Body of pancreas (tissue), 4 donors: Measurements from ENCODE around the gene ELAVL1. TPM values are rescaled to one million over a fixed set of nuclear protein-coding genes. Genes with fewer than 3 reads are reported as not detected.

ENCODE experiments used
- ATAC-seq: fragments of 150-250 bp; one replicate; pipeline ENCODE4 v1.9.1; 2016
- DNase-seq, 4 donors: peaks; one replicate each; pipeline ENCODE4 v3.0.0-alpha.2; 2019
- H3K27ac ChIP-seq, 4 donors: fragments of 200-600 bp; sonication (generic); 1 replicate in 3 of 4; 2 replicates in 1 of 4; pipeline versions ENCODE4 v1.5.1 to v1.6.1; 2016 to 2019; ENCODE audit warnings: mild to moderate bottlenecking in 1 of 4, mixed read lengths in 1 of 4, moderate library complexity in 1 of 4
- H3K27me3 ChIP-seq, 2 donors: fragments of 200-600 bp; sonication (generic); one replicate each; pipeline ENCODE4 v1.6.0; 2016; ENCODE audit warnings: mild to moderate bottlenecking in 1 of 2
- H3K36me3 ChIP-seq, 2 donors: fragments of 200-600 bp; sonication (generic); replicated peaks in 1 of 2; 2 replicates each; pipeline ENCODE4 v1.5.1; 2016; ENCODE audit warnings: low read depth in 2 of 2; ENCODE audit not compliant: insufficient read depth in 1 of 2
- H3K4me1 ChIP-seq: fragments of 200-600 bp; sonication (generic); one replicate; pipeline ENCODE4 v1.6.0; 2016
- H3K4me3 ChIP-seq, 2 donors: fragments of 200-600 bp; sonication (generic); 1 replicate in 1 of 2; 2 replicates in 1 of 2; pipeline ENCODE4 v1.5.1; 2016 to 2019
- H3K9me3 ChIP-seq, 3 donors: fragments of 200-600 bp; sonication (generic); 1 replicate in 2 of 3; 2 replicates in 1 of 3; pipeline ENCODE4 v1.5.1; 2016
- POLR2A ChIP-seq, 3 donors: fragments of 450-650 bp; IDR thresholded peaks; one replicate each; pipeline ENCODE4 v1.6.1; 2016; ENCODE audit warnings: antibody characterized with exemption in 3 of 3, mild to moderate bottlenecking in 2 of 3
- WGBS, 2 donors: methylation state at CpG; one replicate each; pipeline ENCODE4 v1.1.5; 2017; 5-methylcytosine and 5-hydroxymethylcytosine counted together
- intact Hi-C: fragments of 100-400 bp; cut with DNase I; formaldehyde crosslinking; loops from one replicate; pipeline ENCODE4 v1.15.1; 2023
- total RNA-seq, 2 donors: library from RNA; depleted of rRNA; stranded (reverse); fragments of >200 nt; gene quantifications; one replicate each; pipeline ENCODE4 v1.1.0, GENCODE V29; 2016
- TF ChIP-seq, protein P1 (sequence below), 7 experiments: fragments of 450-650 bp in 4 of 7; fragments of 200-600 bp in 3 of 7; sonication (generic) in 3 of 7; IDR thresholded peaks; one replicate each; pipeline ENCODE4 v1.5.1; 2016 to 2019; ENCODE audit warnings: antibody characterized with exemption in 7 of 7

The ELAVL1 gene
- total RNA-seq, 2 donors from 2014 or later, result 9.3 to 15.8 TPM

DNA sequence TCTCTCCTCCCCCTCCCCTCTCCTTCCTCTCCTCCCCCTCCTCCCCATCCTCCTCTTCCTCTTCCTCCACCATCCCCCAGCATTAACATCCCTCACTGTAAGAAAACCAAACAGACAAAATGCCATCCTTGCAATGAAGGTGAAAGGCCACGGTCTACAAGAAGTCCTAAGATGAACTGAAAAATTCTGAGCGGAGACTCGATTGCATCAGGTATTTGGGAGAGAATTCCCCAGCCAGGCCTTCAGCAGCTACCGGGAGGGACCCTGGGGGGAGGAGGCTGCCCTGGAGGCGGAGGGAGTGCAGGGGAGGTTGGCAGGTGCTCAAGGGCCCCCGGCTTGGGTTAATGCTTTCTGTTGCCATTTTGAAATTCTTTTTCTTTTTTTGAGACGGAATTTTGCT, 51.9 kb downstream of the ELAVL1 start:
- Histone ChIP-seq H3K9me3 (no peaks in the 10 kb centered on the region), H3K27ac (no peak overlapping the region), H3K4me3 (no peak overlapping the region), H3K4me1 (no peaks in the 10 kb centered on the region), H3K27me3 (no peaks in the 10 kb centered on the region), H3K36me3 (no peaks in the 10 kb centered on the region)
- ATAC-seq (no peak), DNase-seq (no peak)
- TF ChIP-seq, protein P1, sequence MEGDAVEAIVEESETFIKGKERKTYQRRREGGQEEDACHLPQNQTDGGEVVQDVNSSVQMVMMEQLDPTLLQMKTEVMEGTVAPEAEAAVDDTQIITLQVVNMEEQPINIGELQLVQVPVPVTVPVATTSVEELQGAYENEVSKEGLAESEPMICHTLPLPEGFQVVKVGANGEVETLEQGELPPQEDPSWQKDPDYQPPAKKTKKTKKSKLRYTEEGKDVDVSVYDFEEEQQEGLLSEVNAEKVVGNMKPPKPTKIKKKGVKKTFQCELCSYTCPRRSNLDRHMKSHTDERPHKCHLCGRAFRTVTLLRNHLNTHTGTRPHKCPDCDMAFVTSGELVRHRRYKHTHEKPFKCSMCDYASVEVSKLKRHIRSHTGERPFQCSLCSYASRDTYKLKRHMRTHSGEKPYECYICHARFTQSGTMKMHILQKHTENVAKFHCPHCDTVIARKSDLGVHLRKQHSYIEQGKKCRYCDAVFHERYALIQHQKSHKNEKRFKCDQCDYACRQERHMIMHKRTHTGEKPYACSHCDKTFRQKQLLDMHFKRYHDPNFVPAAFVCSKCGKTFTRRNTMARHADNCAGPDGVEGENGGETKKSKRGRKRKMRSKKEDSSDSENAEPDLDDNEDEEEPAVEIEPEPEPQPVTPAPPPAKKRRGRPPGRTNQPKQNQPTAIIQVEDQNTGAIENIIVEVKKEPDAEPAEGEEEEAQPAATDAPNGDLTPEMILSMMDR (IDR thresholded peaks at IDR 0.05), result no peak
- no peak for TF ChIP-seq POLR2A (IDR thresholded peaks at IDR 0.05)
- 73 to 83% methylated on average over 7 of the region's 7 CpGs for WGBS, 2 donors
- intact Hi-C loops, result no loop called here

DNA sequence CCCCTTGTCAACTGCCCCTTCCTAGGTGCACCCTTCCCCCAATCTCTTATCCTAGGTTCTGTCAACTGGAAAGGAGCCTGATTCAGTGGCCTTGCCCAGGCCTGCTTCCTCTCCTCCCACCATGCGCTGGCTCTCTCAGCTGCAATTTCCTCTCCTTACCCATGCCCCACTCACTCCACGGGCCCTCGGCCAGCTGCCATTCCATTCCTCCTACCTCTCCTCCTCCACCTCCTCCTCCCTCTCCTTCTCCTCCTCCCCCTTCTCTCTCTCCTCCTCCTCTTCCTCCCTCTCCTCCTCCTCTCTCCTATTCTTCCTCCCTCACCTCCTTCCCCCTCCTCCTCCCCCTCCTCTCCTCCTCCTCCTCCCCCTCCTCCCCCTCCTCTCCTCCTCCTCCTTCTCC, 52.4 kb downstream of the ELAVL1 start:
- no peak overlapping the region for H3K4me3 ChIP-seq
- TF ChIP-seq, protein P1 (IDR thresholded peaks at IDR 0.05), result no peak
- no peak for TF ChIP-seq POLR2A (IDR thresholded peaks at IDR 0.05)
- H3K9me3 ChIP-seq, result no peaks in the 10 kb centered on the region
- DNase-seq, result no peak
- intact Hi-C loops, result no loop called here
- no peak for ATAC-seq
- H3K4me1 ChIP-seq, result no peaks in the 10 kb centered on the region
- H3K36me3 ChIP-seq, result no peaks in the 10 kb centered on the region
- 35 to 45% methylated on average over 3 of the region's 3 CpGs for WGBS, 2 donors
- H3K27ac ChIP-seq, result no peak overlapping the region
- no peaks in the 10 kb centered on the region for H3K27me3 ChIP-seq

GRCh38 chr19:7947939-7948338, 57.5 kb downstream of the ELAVL1 start:
- Histone ChIP-seq H3K27ac (no peak overlapping the region), H3K27me3 (no peaks in the 10 kb centered on the region), H3K4me1 (peaks cover 5% of the 10 kb centered on the region), H3K36me3 (no peaks in the 10 kb centered on the region), H3K9me3 (no peaks in the 10 kb centered on the region), H3K4me3 (no peak overlapping the region)
- intact Hi-C loops, result loop anchor here (5.0 kb wide), 1 partner anchor 299 kb away; no protein-coding TSS in a partner anchor
- TF ChIP-seq, protein P1 (IDR thresholded peaks at IDR 0.05), result no peak
- no peak for TF ChIP-seq POLR2A (IDR thresholded peaks at IDR 0.05)
- 94% methylated on average over 4 of the region's 4 CpGs for WGBS, 2 donors
- DNase-seq, result no peak
- ATAC-seq, result no peak

DNA sequence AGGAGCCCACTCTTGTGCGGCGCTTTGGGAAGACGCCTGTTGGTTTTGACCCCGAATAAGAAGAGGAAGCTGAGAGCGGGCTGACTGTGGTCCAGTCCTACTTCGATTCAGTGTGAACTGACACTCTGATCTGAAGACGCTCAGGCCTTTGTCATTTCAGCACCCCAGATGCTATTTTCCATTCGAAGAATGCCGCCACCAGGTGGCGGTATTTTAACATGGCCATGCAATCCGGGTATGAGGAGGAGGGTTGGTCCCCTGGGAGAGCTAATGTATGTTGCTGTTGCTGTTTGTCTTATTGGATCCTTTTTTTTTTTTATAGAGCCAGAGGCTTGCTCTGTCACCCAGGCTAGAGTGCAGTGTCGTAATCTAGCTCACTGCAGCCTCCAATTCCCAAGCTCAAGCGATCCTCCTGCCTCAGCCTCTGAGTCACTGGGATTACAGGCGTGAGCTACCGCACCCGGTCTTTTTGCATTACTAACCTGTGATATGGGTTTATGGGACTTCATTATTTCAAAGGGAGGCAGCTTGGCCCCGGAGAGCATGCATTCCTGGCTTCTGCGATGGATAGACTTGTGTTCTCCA, 61.2 kb downstream of the ELAVL1 start:
- peak; percentile 86 to 90 (median 88) for DNase-seq
- Histone ChIP-seq H3K4me1 (peaks cover 27% of the 10 kb centered on the region), H3K27ac (peak overlapping the region; percentile 88 to 100 (median 96)), H3K4me3 (peak overlapping the region in 1 of 2 donors; percentile 5), H3K36me3 (peaks cover 0 to 4% of the 10 kb centered on the region in 2 donors), H3K9me3 (no peaks in the 10 kb centered on the region), H3K27me3 (no peaks in the 10 kb centered on the region)
- ATAC-seq, result peak; percentile 49
- 24 to 47% methylated on average over 11 to 18 of the region's 18 CpGs for whole genome bisulfite sequencing, 2 donors
- intact Hi-C loops, result no loop called here
- no peak for TF ChIP-seq POLR2A (IDR thresholded peaks at IDR 0.05)
- TF ChIP-seq, protein P1 (IDR thresholded peaks at IDR 0.05), result peak; percentile 79 to 94 (median 84)
